Measurements from ENCODE around the gene SPDYE5. TPM values are rescaled to one million over a fixed set of nuclear protein-coding genes. Genes with fewer than 3 reads are reported as not detected.

The SPDYE5 gene
- total and polyA plus RNA-seq, 3 experiments from 2014 or later: 0.58 TPM; not detected in 2

DNA sequence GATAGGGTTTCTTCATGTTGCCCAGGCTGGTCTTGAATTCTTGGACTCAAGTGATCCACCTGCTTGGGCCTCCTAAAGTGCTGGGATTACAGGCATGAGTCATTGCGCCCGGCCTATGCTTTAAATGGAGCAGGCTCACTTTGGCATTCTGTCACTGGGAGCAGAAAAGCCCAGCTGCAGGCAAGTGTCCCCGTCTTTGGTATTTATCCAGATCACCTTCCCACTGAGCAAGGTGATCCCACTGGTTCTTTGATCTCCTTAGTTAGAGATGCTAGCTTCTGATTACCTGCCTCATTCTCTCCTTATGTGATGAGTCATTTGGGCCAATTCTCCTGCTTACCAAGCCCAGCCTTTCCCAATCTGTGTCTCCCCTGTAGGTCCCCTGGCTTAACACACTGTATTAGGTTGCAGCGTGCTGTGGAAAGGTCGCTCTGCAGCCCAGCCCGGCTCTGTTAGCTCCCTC is 39.3 kb downstream of the SPDYE5 start:
- POLR2A ChIA-PET: no interaction called here
- no peak for DNase-seq
- H3K27me3 ChIP-seq (ENCODE audit: insufficient read depth, low read length, poor library complexity, severe bottlenecking): no peaks in the 10 kb centered on the region
- no peaks in the 10 kb centered on the region for H3K9me3 ChIP-seq (ENCODE audit: low read length)
- peaks cover 15 to 17% (median 15%) of the 10 kb centered on the region in 3 donors for H3K4me1 Mint-ChIP-seq
- H3K4me1 ChIP-seq (ENCODE audit: insufficient read depth, low read length): peaks cover 7% of the 10 kb centered on the region
- H3K9me3 Mint-ChIP-seq: no peaks in the 10 kb centered on the region
- no peak overlapping the region for H3K4me3 Mint-ChIP-seq
- no peaks in the 10 kb centered on the region for H3K27me3 Mint-ChIP-seq
- H3K27ac Mint-ChIP-seq: peak overlapping the region in 1 of 8 donors; percentile 61
- H3K4me3 ChIP-seq (ENCODE audit: low read length): no peak overlapping the region
- peaks cover 0 to 15% (median 0%) of the 10 kb centered on the region in 3 donors for H3K36me3 Mint-ChIP-seq
- no peak overlapping the region for H3K27ac ChIP-seq (ENCODE audit: low read depth, low read length)
- H3K36me3 ChIP-seq (ENCODE audit: insufficient read depth, low read length): no peaks in the 10 kb centered on the region
- CTCF ChIA-PET: interaction anchor here (0.9 kb wide), 1 partner anchor 24 kb away, joined by 3 read pairs; no protein-coding TSS in a partner anchor

DNA sequence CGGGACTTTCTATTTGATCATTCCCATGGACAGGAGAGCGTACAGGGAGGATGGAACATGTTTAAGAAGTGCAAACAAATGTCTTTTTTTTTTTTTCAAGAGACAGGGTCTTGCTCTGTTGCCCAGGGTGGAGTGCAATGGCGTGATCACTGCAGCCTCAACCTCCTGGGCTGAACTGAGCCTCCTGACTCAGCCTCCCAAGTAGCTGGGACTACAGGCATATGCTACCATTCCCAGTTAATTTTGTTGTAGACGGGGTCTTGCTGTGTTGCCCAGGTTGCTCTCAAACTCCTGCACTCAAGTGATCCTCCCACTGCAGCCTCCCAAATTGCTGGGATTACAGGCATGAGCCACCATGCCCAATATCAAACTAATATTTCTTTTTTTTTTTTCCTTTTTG is 40.5 kb downstream of the SPDYE5 start:
- peaks cover 0 to 14% (median 0%) of the 10 kb centered on the region in 3 donors for H3K36me3 Mint-ChIP-seq
- no peaks in the 10 kb centered on the region for H3K9me3 Mint-ChIP-seq
- ChIA-PET CTCF (interaction anchor here (0.9 kb wide), 1 partner anchor 23 kb away, joined by 3 read pairs; no protein-coding TSS in a partner anchor), POLR2A (no interaction called here)
- Histone ChIP-seq H3K4me1 (ENCODE audit: insufficient read depth, low read length) (no peaks in the 10 kb centered on the region), H3K27me3 (ENCODE audit: insufficient read depth, low read length, poor library complexity, severe bottlenecking) (no peaks in the 10 kb centered on the region), H3K27ac (ENCODE audit: low read depth, low read length) (no peak overlapping the region), H3K36me3 (ENCODE audit: insufficient read depth, low read length) (no peaks in the 10 kb centered on the region), H3K9me3 (ENCODE audit: low read length) (no peaks in the 10 kb centered on the region), H3K4me3 (ENCODE audit: low read length) (no peak overlapping the region)
- no peak overlapping the region for H3K27ac Mint-ChIP-seq
- no peak for DNase-seq
- no peak overlapping the region for H3K4me3 Mint-ChIP-seq
- H3K4me1 Mint-ChIP-seq: peaks cover 5 to 6% (median 6%) of the 10 kb centered on the region in 3 donors
- H3K27me3 Mint-ChIP-seq: no peaks in the 10 kb centered on the region

DNA sequence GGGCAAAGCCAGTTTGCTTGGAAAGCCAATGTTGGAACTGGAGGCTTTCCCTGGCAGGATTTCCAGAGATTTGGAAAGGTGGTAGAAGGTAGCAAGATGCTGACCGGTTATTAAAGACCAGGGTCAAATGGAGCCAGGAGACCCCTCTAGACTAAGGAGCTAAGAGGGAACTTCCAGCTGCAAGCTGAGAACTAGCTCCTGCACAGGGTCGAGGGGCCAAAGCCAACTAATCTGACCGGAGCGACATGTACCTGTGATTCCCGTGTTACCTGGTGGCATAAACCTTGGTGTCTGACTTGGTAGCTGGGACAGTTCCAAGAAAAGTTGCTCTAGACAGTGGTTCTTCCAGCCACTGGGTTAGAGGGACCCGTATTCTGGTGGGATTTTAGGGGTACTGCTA is 41.8 kb downstream of the SPDYE5 start:
- H3K4me1 ChIP-seq (ENCODE audit: insufficient read depth, low read length): no peaks in the 10 kb centered on the region
- ChIA-PET POLR2A (no interaction called here), CTCF (no interaction called here)
- no peaks in the 10 kb centered on the region for H3K27me3 ChIP-seq (ENCODE audit: insufficient read depth, low read length, poor library complexity, severe bottlenecking)
- no peaks in the 10 kb centered on the region for H3K4me1 Mint-ChIP-seq
- H3K9me3 ChIP-seq (ENCODE audit: low read length): no peaks in the 10 kb centered on the region
- H3K36me3 ChIP-seq (ENCODE audit: insufficient read depth, low read length): no peaks in the 10 kb centered on the region
- H3K27me3 Mint-ChIP-seq: no peaks in the 10 kb centered on the region
- no peak for DNase-seq
- H3K4me3 ChIP-seq (ENCODE audit: low read length): no peak overlapping the region
- H3K27ac ChIP-seq (ENCODE audit: low read depth, low read length): no peak overlapping the region
- peaks cover 0 to 20% (median 2%) of the 10 kb centered on the region in 3 donors for H3K36me3 Mint-ChIP-seq
- no peak overlapping the region for H3K27ac Mint-ChIP-seq
- no peak overlapping the region for H3K4me3 Mint-ChIP-seq
- no peaks in the 10 kb centered on the region for H3K9me3 Mint-ChIP-seq

DNA sequence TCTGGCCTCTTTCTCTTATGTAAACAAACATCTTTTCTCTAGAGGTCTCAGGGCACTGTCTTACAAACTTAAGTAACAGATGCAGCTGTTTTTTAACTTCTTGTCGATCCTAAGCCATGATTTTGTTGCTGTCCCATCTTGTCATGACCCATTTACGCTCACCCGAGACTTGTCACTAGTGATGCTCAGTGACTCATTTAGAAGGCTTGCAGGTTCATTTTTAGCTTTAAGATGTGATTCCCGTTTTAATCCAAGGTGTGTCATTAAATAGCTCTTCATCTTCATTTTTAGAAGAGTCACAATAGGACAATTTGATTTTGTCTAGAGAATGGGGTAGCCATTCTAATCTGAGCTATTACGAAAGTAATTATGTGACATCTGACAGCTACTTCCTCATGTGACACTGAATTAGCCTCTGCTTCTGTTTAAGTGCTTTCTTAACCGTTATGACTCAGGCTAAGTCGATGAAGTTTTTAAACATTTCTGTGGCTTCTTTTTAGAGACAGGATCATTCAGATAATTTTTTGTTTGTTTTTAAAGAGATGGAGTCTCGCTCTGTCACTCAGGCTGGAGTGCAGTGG is 42.7 kb downstream of the SPDYE5 start:
- Mint-ChIP-seq H3K27ac (no peak overlapping the region), H3K4me3 (no peak overlapping the region), H3K36me3 (peaks cover 0 to 25% (median 6%) of the 10 kb centered on the region in 3 donors), H3K9me3 (no peaks in the 10 kb centered on the region), H3K27me3 (no peaks in the 10 kb centered on the region), H3K4me1 (no peaks in the 10 kb centered on the region)
- Histone ChIP-seq H3K9me3 (ENCODE audit: low read length) (no peaks in the 10 kb centered on the region), H3K4me3 (ENCODE audit: low read length) (no peak overlapping the region), H3K27ac (ENCODE audit: low read depth, low read length) (no peak overlapping the region), H3K4me1 (ENCODE audit: insufficient read depth, low read length) (no peaks in the 10 kb centered on the region), H3K36me3 (ENCODE audit: insufficient read depth, low read length) (no peaks in the 10 kb centered on the region), H3K27me3 (ENCODE audit: insufficient read depth, low read length, poor library complexity, severe bottlenecking) (no peaks in the 10 kb centered on the region)
- CTCF ChIA-PET: no interaction called here
- no peak for DNase-seq
- POLR2A ChIA-PET: no interaction called here

DNA sequence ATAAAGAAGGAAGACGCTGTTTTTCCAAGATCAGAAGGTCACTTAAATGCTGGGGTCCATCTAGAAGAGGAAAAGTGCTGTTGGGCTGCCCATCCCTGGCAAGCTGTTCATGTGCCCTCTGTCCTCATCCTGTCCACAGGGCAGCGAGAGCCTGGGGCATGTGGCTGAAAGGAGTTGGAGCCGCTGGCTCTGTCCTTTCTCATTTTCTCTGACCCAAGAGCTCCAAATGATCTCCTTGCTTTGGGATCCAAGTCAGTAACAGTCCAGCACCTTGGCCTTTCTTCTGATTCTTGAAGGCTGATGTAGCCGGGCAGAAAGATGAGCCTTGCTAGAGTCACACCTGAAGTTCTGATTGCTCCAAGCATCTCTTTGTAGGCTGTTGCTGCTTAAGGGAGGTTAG is 44.4 kb downstream of the SPDYE5 start:
- Histone ChIP-seq H3K27me3 (ENCODE audit: insufficient read depth, low read length, poor library complexity, severe bottlenecking) (no peaks in the 10 kb centered on the region), H3K36me3 (ENCODE audit: insufficient read depth, low read length) (no peaks in the 10 kb centered on the region), H3K9me3 (ENCODE audit: low read length) (no peaks in the 10 kb centered on the region), H3K27ac (ENCODE audit: low read depth, low read length) (no peak overlapping the region), H3K4me1 (ENCODE audit: insufficient read depth, low read length) (no peaks in the 10 kb centered on the region), H3K4me3 (ENCODE audit: low read length) (no peak overlapping the region)
- CTCF ChIA-PET: no interaction called here
- no peaks in the 10 kb centered on the region for H3K4me1 Mint-ChIP-seq
- POLR2A ChIA-PET: no interaction called here
- H3K27ac Mint-ChIP-seq: no peak overlapping the region
- peaks cover 1 to 29% (median 8%) of the 10 kb centered on the region in 3 donors for H3K36me3 Mint-ChIP-seq
- H3K9me3 Mint-ChIP-seq: no peaks in the 10 kb centered on the region
- no peak for DNase-seq
- no peak overlapping the region for H3K4me3 Mint-ChIP-seq
- no peaks in the 10 kb centered on the region for H3K27me3 Mint-ChIP-seq

DNA sequence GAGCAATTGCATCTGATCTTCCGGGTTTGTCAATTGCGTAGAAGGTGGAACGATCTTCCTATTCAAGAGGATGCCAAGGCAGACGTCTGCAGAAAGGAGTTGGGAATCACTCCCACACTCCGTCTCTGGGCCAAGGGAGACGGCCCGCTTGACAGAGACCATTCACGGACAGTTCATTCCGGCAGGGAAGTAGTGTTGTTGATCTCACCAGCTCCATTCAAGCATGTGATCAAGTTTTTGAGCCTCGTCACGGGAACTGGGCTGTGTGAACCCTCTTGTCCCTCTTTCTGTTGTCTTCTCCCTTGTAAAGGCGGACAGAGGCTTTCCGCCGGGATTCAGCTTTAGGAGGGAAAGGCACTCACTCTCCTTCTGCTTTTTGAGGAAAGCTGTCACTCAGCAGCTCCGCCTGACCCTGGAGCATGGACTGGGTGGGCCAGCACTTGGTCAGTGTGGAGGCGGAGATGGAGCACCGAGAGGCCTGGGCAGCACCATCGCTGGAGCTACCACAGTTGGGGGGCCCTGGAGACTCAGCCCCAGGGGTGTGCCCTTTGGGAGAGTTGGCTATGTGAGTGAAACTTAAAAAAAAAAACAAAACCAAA is 44.9 kb downstream of the SPDYE5 start:
- Mint-ChIP-seq H3K27me3 (no peaks in the 10 kb centered on the region), H3K27ac (no peak overlapping the region), H3K4me1 (no peaks in the 10 kb centered on the region), H3K36me3 (peaks cover 6 to 34% (median 13%) of the 10 kb centered on the region in 3 donors), H3K4me3 (no peak overlapping the region), H3K9me3 (no peaks in the 10 kb centered on the region)
- H3K4me3 ChIP-seq (ENCODE audit: low read length): no peak overlapping the region
- no peaks in the 10 kb centered on the region for H3K27me3 ChIP-seq (ENCODE audit: insufficient read depth, low read length, poor library complexity, severe bottlenecking)
- DNase-seq: no peak
- no peaks in the 10 kb centered on the region for H3K36me3 ChIP-seq (ENCODE audit: insufficient read depth, low read length)
- CTCF ChIA-PET: no interaction called here
- POLR2A ChIA-PET: no interaction called here
- H3K9me3 ChIP-seq (ENCODE audit: low read length): no peaks in the 10 kb centered on the region
- H3K27ac ChIP-seq (ENCODE audit: low read depth, low read length): no peak overlapping the region
- H3K4me1 ChIP-seq (ENCODE audit: insufficient read depth, low read length): no peaks in the 10 kb centered on the region

DNA sequence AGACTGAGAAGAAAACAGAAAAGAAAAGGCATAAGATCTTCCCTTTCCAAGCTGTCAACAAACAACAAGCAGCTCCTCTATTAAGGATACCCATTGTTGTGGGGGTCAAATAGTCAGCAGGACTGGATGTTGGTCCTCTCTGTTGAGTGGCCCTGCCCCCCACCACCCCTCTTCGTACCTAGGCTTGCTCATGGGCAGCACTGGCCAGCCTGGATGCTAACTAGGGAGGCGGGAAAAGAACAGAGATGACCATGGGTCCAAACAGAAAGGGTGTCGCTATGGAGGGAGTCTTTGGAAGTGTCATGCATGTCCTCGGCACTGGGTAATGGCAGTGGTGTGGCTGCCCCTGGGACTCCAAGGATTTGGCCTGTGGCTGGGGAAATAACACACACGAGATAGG is 45.6 kb downstream of the SPDYE5 start:
- Histone ChIP-seq H3K27ac (ENCODE audit: low read depth, low read length) (no peak overlapping the region), H3K4me3 (ENCODE audit: low read length) (no peak overlapping the region), H3K27me3 (ENCODE audit: insufficient read depth, low read length, poor library complexity, severe bottlenecking) (no peaks in the 10 kb centered on the region), H3K36me3 (ENCODE audit: insufficient read depth, low read length) (no peaks in the 10 kb centered on the region), H3K9me3 (ENCODE audit: low read length) (no peaks in the 10 kb centered on the region), H3K4me1 (ENCODE audit: insufficient read depth, low read length) (no peaks in the 10 kb centered on the region)
- Mint-ChIP-seq H3K4me1 (no peaks in the 10 kb centered on the region), H3K4me3 (no peak overlapping the region), H3K27me3 (peaks cover 0 to 1% of the 10 kb centered on the region in 2 donors), H3K36me3 (peaks cover 6 to 35% (median 13%) of the 10 kb centered on the region in 3 donors), H3K9me3 (no peaks in the 10 kb centered on the region), H3K27ac (no peak overlapping the region)
- no peak for DNase-seq
- ChIA-PET CTCF (no interaction called here), POLR2A (no interaction called here)

DNA sequence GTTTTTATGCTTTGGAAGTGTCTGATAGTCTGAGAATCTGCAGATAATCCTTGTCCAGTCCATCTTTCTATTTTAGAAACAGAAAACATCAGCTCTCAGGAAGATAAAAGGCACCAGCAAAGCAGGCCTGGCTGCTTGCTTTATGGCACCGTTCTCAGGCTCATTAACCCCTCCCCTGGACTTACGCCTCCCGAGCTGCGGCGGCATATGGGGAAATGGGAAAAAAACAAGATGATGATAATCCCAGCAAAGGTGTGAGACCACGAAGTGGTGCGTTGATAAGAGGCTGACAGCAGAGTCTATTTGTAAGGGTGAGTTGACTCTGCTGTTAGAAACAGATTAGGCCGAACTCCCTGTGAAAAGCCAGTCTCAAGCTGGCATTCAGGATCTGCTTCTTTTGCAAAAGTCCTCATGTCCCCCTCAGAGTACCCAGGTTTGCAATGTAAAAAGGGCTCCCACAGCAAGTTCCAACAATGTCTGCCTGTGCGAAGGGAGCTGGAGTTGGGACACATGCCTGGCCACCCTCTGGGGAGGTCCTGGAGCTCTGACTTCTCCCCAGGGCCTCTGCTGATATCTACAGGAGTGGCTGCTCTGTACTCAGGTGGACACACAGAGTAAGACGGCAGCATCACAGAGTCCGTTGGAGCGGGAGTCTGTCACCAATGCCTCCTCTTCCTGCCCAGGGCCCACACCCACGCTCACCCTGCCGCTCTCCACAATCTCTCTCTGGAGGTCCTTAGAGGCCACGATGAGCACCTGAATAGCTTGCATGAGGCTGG is 54.3 kb downstream of the SPDYE5 start:
- peaks cover 5 to 41% (median 11%) of the 10 kb centered on the region in 3 donors for H3K36me3 Mint-ChIP-seq
- H3K9me3 ChIP-seq (ENCODE audit: low read length): no peaks in the 10 kb centered on the region

More for the DNA sequence above, 54.3 kb downstream of the SPDYE5 start:
- POLR2A ChIA-PET: no interaction called here
- H3K27me3 ChIP-seq (ENCODE audit: insufficient read depth, low read length, poor library complexity, severe bottlenecking): no peaks in the 10 kb centered on the region
- Mint-ChIP-seq H3K4me1 (no peaks in the 10 kb centered on the region), H3K27ac (no peak overlapping the region), H3K4me3 (no peak overlapping the region), H3K9me3 (no peaks in the 10 kb centered on the region), H3K27me3 (peaks cover 0 to 1% of the 10 kb centered on the region in 2 donors)
- DNase-seq: no peak
- H3K27ac ChIP-seq (ENCODE audit: low read depth, low read length): no peak overlapping the region
- no peaks in the 10 kb centered on the region for H3K36me3 ChIP-seq (ENCODE audit: insufficient read depth, low read length)
- no peaks in the 10 kb centered on the region for H3K4me1 ChIP-seq (ENCODE audit: insufficient read depth, low read length)
- H3K4me3 ChIP-seq (ENCODE audit: low read length): no peak overlapping the region
- CTCF ChIA-PET: no interaction called here

Measured in CD8-positive, alpha-beta memory T cell (primary cell).